ENCODE measurements around the gene HAND1. TPM values are rescaled to one million over a fixed set of nuclear protein-coding genes. Genes with fewer than 3 reads are reported as not detected.
A peak's percentile ranks its signal among the peaks of the same experiment; 100 is the strongest.

The HAND1 gene
- total RNA-seq, 1 experiment from 2014 or later: not detected

DNA sequence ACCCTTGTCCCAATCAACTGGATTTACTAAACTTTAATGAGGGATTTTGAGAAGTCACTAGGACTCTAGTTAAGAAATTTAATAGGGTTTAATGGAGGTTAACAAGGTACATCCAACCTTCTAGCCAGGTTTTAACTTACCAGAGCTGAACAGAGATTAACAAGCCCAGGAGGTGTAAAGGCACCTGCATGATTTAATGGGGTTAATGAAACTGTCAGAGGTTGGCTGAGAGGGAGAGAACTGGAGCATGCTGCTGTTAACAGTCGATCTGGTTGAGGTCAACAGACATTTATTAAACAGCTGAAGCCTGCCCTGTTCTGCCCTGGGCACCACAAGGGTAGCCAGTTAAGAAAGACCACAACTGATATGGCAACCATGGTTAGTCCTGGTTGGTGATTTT lies 13.6 kb downstream of the HAND1 start:
- POLR2A ChIA-PET: interaction anchor here (0.5 to 1.5 kb wide), 4 partner anchors 17 to 275 kb away, joined by 3 to 5 read pairs (median 3); no protein-coding TSS in a partner anchor
- no peaks in the 10 kb centered on the region for H3K27me3 Mint-ChIP-seq (ENCODE audit: insufficient read depth, unreplicated experiment)
- intact Hi-C loops (cut with micrococcal nuclease): no loop called here

DNA sequence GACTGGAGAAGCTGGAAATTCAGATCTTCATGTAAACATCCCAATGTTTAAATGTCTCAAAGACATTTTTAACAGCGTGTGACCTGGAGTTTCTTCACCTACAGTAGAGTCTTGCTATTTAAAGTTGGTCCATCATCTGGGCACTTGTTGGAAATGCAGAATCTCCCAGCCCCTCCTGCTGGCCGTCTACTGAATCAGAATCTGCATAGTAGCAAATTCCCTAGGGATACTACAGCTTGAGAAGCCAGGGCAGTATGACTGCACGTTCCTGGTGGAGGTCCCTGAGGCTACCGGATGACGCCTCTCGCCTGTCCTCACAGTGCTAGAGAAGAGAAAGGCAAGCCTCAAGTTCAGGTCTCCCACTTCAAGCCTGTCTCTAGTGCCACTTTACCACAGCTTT lies 16.5 kb downstream of the HAND1 start:
- ChIA-PET CTCF (interaction anchor here (0.9 to 13.0 kb wide), 12 partner anchors 9 to 397 kb away, joined by 3 to 351 read pairs (median 4); no protein-coding TSS in a partner anchor), POLR2A (interaction anchor here (1.2 to 1.6 kb wide), 2 partner anchors 15 to 17 kb away, joined by 4 read pairs; no protein-coding TSS in a partner anchor)
- intact Hi-C loops (cut with micrococcal nuclease): no loop called here
- H3K36me3 Mint-ChIP-seq (ENCODE audit: insufficient read depth, unreplicated experiment): peaks cover 25% of the 10 kb centered on the region
- no peak overlapping the region for H3K27ac Mint-ChIP-seq (ENCODE audit: low read depth, unreplicated experiment)
- no peaks in the 10 kb centered on the region for H3K4me1 Mint-ChIP-seq (ENCODE audit: insufficient read depth, unreplicated experiment)
- TF ChIP-seq, protein P1, sequence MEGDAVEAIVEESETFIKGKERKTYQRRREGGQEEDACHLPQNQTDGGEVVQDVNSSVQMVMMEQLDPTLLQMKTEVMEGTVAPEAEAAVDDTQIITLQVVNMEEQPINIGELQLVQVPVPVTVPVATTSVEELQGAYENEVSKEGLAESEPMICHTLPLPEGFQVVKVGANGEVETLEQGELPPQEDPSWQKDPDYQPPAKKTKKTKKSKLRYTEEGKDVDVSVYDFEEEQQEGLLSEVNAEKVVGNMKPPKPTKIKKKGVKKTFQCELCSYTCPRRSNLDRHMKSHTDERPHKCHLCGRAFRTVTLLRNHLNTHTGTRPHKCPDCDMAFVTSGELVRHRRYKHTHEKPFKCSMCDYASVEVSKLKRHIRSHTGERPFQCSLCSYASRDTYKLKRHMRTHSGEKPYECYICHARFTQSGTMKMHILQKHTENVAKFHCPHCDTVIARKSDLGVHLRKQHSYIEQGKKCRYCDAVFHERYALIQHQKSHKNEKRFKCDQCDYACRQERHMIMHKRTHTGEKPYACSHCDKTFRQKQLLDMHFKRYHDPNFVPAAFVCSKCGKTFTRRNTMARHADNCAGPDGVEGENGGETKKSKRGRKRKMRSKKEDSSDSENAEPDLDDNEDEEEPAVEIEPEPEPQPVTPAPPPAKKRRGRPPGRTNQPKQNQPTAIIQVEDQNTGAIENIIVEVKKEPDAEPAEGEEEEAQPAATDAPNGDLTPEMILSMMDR (IDR thresholded peaks at IDR 0.05; ENCODE audit: unreplicated experiment): peak; percentile 13
- H3K27me3 Mint-ChIP-seq (ENCODE audit: insufficient read depth, unreplicated experiment): no peaks in the 10 kb centered on the region
- no peaks in the 10 kb centered on the region for H3K9me3 Mint-ChIP-seq (ENCODE audit: unreplicated experiment)
- no TSS peak for BruUV-seq (replicated peaks)
- H3K4me3 Mint-ChIP-seq (ENCODE audit: unreplicated experiment): no peak overlapping the region
- DNase-seq (ENCODE audit: unreplicated experiment): peak; percentile 43

More for the DNA sequence above, 13.6 kb downstream of the HAND1 start:
- Mint-ChIP-seq H3K36me3 (ENCODE audit: insufficient read depth, unreplicated experiment) (peaks cover 12% of the 10 kb centered on the region), H3K4me3 (ENCODE audit: unreplicated experiment) (no peak overlapping the region), H3K9me3 (ENCODE audit: unreplicated experiment) (no peaks in the 10 kb centered on the region), H3K27ac (ENCODE audit: low read depth, unreplicated experiment) (no peak overlapping the region), H3K4me1 (ENCODE audit: insufficient read depth, unreplicated experiment) (no peaks in the 10 kb centered on the region)
- BruUV-seq (replicated peaks): no TSS peak
- DNase-seq (ENCODE audit: unreplicated experiment): no peak
- TF ChIP-seq, protein P1 (IDR thresholded peaks at IDR 0.05; ENCODE audit: unreplicated experiment): no peak
- CTCF ChIA-PET: interaction anchor here (0.6 to 13.0 kb wide), 9 partner anchors 14 to 530 kb away, joined by 3 to 351 read pairs (median 4); no protein-coding TSS in a partner anchor

DNA sequence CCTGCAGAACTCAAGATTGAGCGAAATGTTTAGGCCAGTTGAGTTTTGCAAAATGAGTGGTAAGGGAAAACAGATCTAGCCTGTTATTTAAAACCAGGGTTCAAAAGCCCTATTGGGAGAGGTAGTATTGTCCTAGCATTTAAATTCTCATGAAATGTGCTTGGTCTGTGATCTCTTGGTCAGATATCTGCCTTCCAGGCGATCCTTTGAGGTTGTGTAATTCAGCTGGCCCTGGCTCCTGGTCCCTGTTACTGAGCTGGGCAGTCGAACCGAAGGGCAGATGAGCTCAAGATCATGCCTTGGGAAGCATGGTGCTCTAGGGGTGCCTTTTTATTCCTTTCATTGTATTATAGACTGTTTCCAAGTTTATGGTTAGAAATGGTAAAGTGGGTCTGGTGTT lies 17.9 kb downstream of the HAND1 start:
- DNase-seq (ENCODE audit: unreplicated experiment): no peak
- POLR2A ChIA-PET: no interaction called here
- CTCF ChIA-PET: interaction anchor here (0.6 to 4.6 kb wide), 7 partner anchors 8 to 267 kb away, joined by 3 to 32 read pairs (median 4); partner anchors contain the start of gene SAP30L
- intact Hi-C loops (cut with micrococcal nuclease): no loop called here
- no peaks in the 10 kb centered on the region for H3K4me1 Mint-ChIP-seq (ENCODE audit: insufficient read depth, unreplicated experiment)
- H3K36me3 Mint-ChIP-seq (ENCODE audit: insufficient read depth, unreplicated experiment): peaks cover 39% of the 10 kb centered on the region
- H3K27ac Mint-ChIP-seq (ENCODE audit: low read depth, unreplicated experiment): no peak overlapping the region
- H3K27me3 Mint-ChIP-seq (ENCODE audit: insufficient read depth, unreplicated experiment): no peaks in the 10 kb centered on the region
- no peaks in the 10 kb centered on the region for H3K9me3 Mint-ChIP-seq (ENCODE audit: unreplicated experiment)
- BruUV-seq (replicated peaks): no TSS peak
- H3K4me3 Mint-ChIP-seq (ENCODE audit: unreplicated experiment): no peak overlapping the region
- TF ChIP-seq, protein P1 (IDR thresholded peaks at IDR 0.05; ENCODE audit: unreplicated experiment): no peak

DNA sequence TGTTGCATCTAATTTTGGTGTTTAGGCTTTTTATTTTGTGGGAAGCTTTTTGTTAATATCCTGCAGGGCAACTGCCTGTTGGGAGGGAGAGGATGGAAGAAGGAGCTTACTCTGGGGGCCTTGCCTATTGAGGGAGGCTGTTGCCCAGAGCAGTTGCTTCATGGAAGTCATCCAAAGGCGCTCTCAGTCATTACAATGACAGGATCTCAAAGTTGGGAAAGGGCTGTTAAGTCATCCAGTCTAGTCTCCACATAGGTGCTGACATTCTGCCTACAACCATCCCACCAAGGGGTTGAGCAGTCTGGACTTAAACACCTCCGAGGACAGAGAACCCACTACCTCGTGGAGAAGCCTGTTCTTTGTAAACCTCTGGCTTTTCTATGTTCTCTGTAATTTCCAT lies 19.0 kb downstream of the HAND1 start:
- no peak for DNase-seq (ENCODE audit: unreplicated experiment)
- intact Hi-C loops (cut with micrococcal nuclease): no loop called here
- POLR2A ChIA-PET: interaction anchor here (4.4 kb wide), 1 partner anchor 12 kb away, joined by 34 read pairs; the partner anchor contains the start of gene SAP30L
- H3K36me3 Mint-ChIP-seq (ENCODE audit: insufficient read depth, unreplicated experiment): peaks cover 51% of the 10 kb centered on the region
- H3K27ac Mint-ChIP-seq (ENCODE audit: low read depth, unreplicated experiment): no peak overlapping the region
- CTCF ChIA-PET: interaction anchor here (0.6 to 4.6 kb wide), 5 partner anchors 9 to 945 kb away, joined by 3 to 32 read pairs (median 4); no protein-coding TSS in a partner anchor
- H3K4me3 Mint-ChIP-seq (ENCODE audit: unreplicated experiment): no peak overlapping the region
- no peaks in the 10 kb centered on the region for H3K9me3 Mint-ChIP-seq (ENCODE audit: unreplicated experiment)
- TF ChIP-seq, protein P1 (IDR thresholded peaks at IDR 0.05; ENCODE audit: unreplicated experiment): no peak
- BruUV-seq (replicated peaks): no TSS peak
- no peaks in the 10 kb centered on the region for H3K4me1 Mint-ChIP-seq (ENCODE audit: insufficient read depth, unreplicated experiment)
- no peaks in the 10 kb centered on the region for H3K27me3 Mint-ChIP-seq (ENCODE audit: insufficient read depth, unreplicated experiment)

Data from MCF 10A (cell line).